Measurements from ENCODE around the gene CMSS1.

CMSS1 gene

GRCh38 chr3:99850608-99851007, 32.9 kb downstream of the CMSS1 start:
- Histone ChIP-seq H3K27ac (ENCODE audit: low read depth, low read length) (no peak overlapping the region), H3K36me3 (ENCODE audit: control insufficient read depth in 1 of 2, insufficient read depth in 2 of 2, low read length in 2 of 2) (peaks cover 5 to 8% of the 10 kb centered on the region in 2 donors), H3K4me3 (ENCODE audit: low read depth in 1 of 2, low read length in 2 of 2) (peak overlapping the region in 1 of 2 donors; percentile 12), H3K27me3 (ENCODE audit: control insufficient read depth in 1 of 2, insufficient read depth in 2 of 2, low read length in 2 of 2) (no peaks in the 10 kb centered on the region), H3K4me1 (ENCODE audit: control insufficient read depth in 1 of 2, insufficient read depth in 2 of 2, low read length in 2 of 2) (peaks cover 0 to 4% of the 10 kb centered on the region in 2 donors), H3K9ac (ENCODE audit: low read depth in 1 of 2, low read length in 2 of 2) (no peak overlapping the region), H3K9me3 (ENCODE audit: control insufficient read depth in 1 of 2, low read length in 2 of 2) (no peaks in the 10 kb centered on the region)

DNA sequence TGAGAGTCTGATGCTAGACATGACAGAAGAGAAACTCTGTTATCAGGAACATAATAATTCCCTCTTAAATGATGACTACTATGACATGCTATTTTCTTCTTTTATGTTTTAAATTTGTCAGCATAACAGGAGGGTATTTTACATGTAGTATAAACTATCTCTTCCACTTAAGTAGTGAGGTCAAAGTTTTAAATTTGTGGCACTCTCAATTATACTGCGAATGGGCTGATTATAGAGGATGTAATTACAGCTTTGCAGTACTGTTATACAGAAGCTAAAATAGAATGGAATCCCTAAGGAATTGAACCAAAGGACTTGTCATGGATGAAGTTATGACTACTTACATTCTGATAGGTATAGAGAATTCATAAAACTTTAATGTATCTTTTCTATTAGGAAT, 34.3 kb downstream of the CMSS1 start:
- Histone ChIP-seq H3K27ac (ENCODE audit: low read depth, low read length) (no peak overlapping the region), H3K4me1 (ENCODE audit: control insufficient read depth in 1 of 2, insufficient read depth in 2 of 2, low read length in 2 of 2) (peaks cover 0 to 9% of the 10 kb centered on the region in 2 donors), H3K36me3 (ENCODE audit: control insufficient read depth in 1 of 2, insufficient read depth in 2 of 2, low read length in 2 of 2) (peaks cover 6 to 8% of the 10 kb centered on the region in 2 donors), H3K9me3 (ENCODE audit: control insufficient read depth in 1 of 2, low read length in 2 of 2) (no peaks in the 10 kb centered on the region), H3K27me3 (ENCODE audit: control insufficient read depth in 1 of 2, insufficient read depth in 2 of 2, low read length in 2 of 2) (no peaks in the 10 kb centered on the region), H3K9ac (ENCODE audit: low read depth in 1 of 2, low read length in 2 of 2) (no peak overlapping the region), H3K4me3 (ENCODE audit: low read depth in 1 of 2, low read length in 2 of 2) (no peak overlapping the region)

DNA sequence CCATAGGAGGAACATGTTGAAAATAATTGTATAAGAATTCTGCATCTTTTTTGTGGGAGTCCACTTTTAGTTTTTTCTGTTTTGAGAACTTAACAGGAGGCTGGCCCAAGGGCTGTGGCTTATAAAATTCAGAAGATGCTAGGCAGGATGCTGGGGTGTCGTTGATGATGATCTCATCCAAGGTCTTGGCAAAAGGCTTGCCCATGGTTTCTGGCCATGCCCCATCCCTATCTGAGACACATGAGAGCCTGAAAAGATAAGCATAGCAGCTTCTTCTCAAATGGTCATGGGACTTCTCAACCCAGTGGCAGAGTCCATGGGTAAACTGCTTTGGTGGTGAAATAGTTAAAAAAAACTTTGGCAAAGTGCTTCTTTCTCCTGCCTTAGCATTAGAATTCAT, 35.2 kb downstream of the CMSS1 start:
- Histone ChIP-seq H3K27ac (ENCODE audit: low read depth, low read length) (no peak overlapping the region), H3K4me3 (ENCODE audit: low read depth in 1 of 2, low read length in 2 of 2) (no peak overlapping the region), H3K9me3 (ENCODE audit: control insufficient read depth in 1 of 2, low read length in 2 of 2) (no peaks in the 10 kb centered on the region), H3K27me3 (ENCODE audit: control insufficient read depth in 1 of 2, insufficient read depth in 2 of 2, low read length in 2 of 2) (no peaks in the 10 kb centered on the region), H3K36me3 (ENCODE audit: control insufficient read depth in 1 of 2, insufficient read depth in 2 of 2, low read length in 2 of 2) (peaks cover 8 to 11% of the 10 kb centered on the region in 2 donors), H3K9ac (ENCODE audit: low read depth in 1 of 2, low read length in 2 of 2) (no peak overlapping the region), H3K4me1 (ENCODE audit: control insufficient read depth in 1 of 2, insufficient read depth in 2 of 2, low read length in 2 of 2) (peaks cover 0 to 13% of the 10 kb centered on the region in 2 donors)

GRCh38 chr3:99854756-99855298, 37.2 kb downstream of the CMSS1 start:
- H3K27ac ChIP-seq (ENCODE audit: low read depth, low read length): no peak overlapping the region
- H3K4me1 ChIP-seq (ENCODE audit: control insufficient read depth in 1 of 2, insufficient read depth in 2 of 2, low read length in 2 of 2): peaks cover under 1 to 15% of the 10 kb centered on the region in 2 donors
- H3K36me3 ChIP-seq (ENCODE audit: control insufficient read depth in 1 of 2, insufficient read depth in 2 of 2, low read length in 2 of 2): peaks cover 8 to 15% of the 10 kb centered on the region in 2 donors
- H3K9ac ChIP-seq (ENCODE audit: low read depth in 1 of 2, low read length in 2 of 2): no peak overlapping the region
- no peak overlapping the region for H3K4me3 ChIP-seq (ENCODE audit: low read depth in 1 of 2, low read length in 2 of 2)
- no peaks in the 10 kb centered on the region for H3K9me3 ChIP-seq (ENCODE audit: control insufficient read depth in 1 of 2, low read length in 2 of 2)
- no peaks in the 10 kb centered on the region for H3K27me3 ChIP-seq (ENCODE audit: control insufficient read depth in 1 of 2, insufficient read depth in 2 of 2, low read length in 2 of 2)

DNA sequence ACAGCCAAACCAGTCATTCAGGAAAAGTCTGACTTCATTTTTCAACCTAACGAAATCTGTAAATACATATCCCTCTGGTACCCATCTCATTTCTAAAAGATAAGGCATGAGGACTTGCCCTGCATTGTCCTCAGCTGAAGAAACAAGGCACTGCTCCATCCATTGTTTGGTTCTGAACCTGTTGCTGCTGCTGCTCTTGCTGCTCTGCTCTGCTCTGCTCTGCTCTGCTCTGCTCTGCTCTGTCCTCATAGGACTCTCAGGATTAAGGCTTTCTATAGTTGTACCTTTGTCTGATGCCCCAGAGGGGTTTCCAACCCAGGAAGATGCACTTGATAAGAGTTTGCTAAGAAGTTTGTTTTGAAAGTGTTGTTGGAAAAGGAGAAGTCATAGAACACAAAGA, 38.2 kb downstream of the CMSS1 start:
- Histone ChIP-seq H3K9me3 (ENCODE audit: control insufficient read depth in 1 of 2, low read length in 2 of 2) (no peaks in the 10 kb centered on the region), H3K27me3 (ENCODE audit: control insufficient read depth in 1 of 2, insufficient read depth in 2 of 2, low read length in 2 of 2) (no peaks in the 10 kb centered on the region), H3K27ac (ENCODE audit: low read depth, low read length) (no peak overlapping the region), H3K36me3 (ENCODE audit: control insufficient read depth in 1 of 2, insufficient read depth in 2 of 2, low read length in 2 of 2) (peaks cover 0 to 15% of the 10 kb centered on the region in 2 donors), H3K4me3 (ENCODE audit: low read depth in 1 of 2, low read length in 2 of 2) (no peak overlapping the region), H3K9ac (ENCODE audit: low read depth in 1 of 2, low read length in 2 of 2) (no peak overlapping the region), H3K4me1 (ENCODE audit: control insufficient read depth in 1 of 2, insufficient read depth in 2 of 2, low read length in 2 of 2) (peaks cover 7 to 22% of the 10 kb centered on the region in 2 donors)

- Histone ChIP-seq H3K27me3 (ENCODE audit: control insufficient read depth in 1 of 2, insufficient read depth in 2 of 2, low read length in 2 of 2) (no peaks in the 10 kb centered on the region), H3K9me3 (ENCODE audit: control insufficient read depth in 1 of 2, low read length in 2 of 2) (no peaks in the 10 kb centered on the region), H3K36me3 (ENCODE audit: control insufficient read depth in 1 of 2, insufficient read depth in 2 of 2, low read length in 2 of 2) (peaks cover 6 to 18% of the 10 kb centered on the region in 2 donors), H3K4me3 (ENCODE audit: low read depth in 1 of 2, low read length in 2 of 2) (no peak overlapping the region), H3K4me1 (ENCODE audit: control insufficient read depth in 1 of 2, insufficient read depth in 2 of 2, low read length in 2 of 2) (peaks cover 10 to 22% of the 10 kb centered on the region in 2 donors), H3K9ac (ENCODE audit: low read depth in 1 of 2, low read length in 2 of 2) (no peak overlapping the region), H3K27ac (ENCODE audit: low read depth, low read length) (no peak overlapping the region)
Observed at GRCh38 chr3:99856437-99857220, 39.0 kb downstream of the CMSS1 start.

DNA sequence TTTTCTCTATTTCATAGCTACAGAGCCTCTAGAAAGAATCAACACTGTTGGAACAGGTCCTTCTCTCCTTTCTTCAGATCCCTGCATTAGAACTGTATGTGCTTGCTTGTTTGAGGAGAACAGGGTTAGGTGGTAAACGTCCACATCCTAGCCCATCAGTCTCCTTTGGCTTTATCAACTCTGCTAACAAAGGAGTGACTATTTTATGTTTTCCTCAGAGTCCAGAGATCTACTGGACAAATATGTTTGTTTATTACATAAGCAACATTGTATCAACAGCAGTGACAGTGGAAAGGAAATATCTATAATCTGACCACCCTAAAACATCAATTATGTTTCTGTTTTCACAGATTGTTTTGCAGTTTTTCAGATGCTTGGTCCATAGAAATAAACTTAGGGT, 39.6 kb downstream of the CMSS1 start:
- Histone ChIP-seq H3K27me3 (ENCODE audit: control insufficient read depth in 1 of 2, insufficient read depth in 2 of 2, low read length in 2 of 2) (no peaks in the 10 kb centered on the region), H3K9ac (ENCODE audit: low read depth in 1 of 2, low read length in 2 of 2) (no peak overlapping the region), H3K27ac (ENCODE audit: low read depth, low read length) (no peak overlapping the region), H3K4me3 (ENCODE audit: low read depth in 1 of 2, low read length in 2 of 2) (no peak overlapping the region), H3K36me3 (ENCODE audit: control insufficient read depth in 1 of 2, insufficient read depth in 2 of 2, low read length in 2 of 2) (peaks cover 8 to 23% of the 10 kb centered on the region in 2 donors), H3K9me3 (ENCODE audit: control insufficient read depth in 1 of 2, low read length in 2 of 2) (no peaks in the 10 kb centered on the region), H3K4me1 (ENCODE audit: control insufficient read depth in 1 of 2, insufficient read depth in 2 of 2, low read length in 2 of 2) (peaks cover 10 to 22% of the 10 kb centered on the region in 2 donors)

DNA sequence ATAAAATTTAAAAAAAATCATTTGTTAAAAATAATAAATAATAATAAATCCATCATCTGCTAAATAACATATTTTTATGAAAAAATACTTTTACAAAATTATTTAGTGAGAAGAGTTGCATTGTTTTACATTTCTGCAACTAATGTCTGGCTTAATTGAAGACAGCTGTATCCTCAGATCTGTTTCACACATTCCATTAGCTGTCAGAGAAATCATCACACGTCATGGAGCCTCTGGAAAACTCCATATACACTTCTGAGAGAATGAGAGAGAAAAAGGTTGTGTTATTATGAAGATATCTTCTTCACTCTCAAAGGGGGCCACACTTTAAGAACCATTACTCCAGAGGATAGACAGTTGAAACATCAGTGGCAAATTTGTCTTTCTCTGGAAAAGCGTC, 40.8 kb downstream of the CMSS1 start:
- Histone ChIP-seq H3K4me1 (ENCODE audit: control insufficient read depth in 1 of 2, insufficient read depth in 2 of 2, low read length in 2 of 2) (peaks cover 10 to 22% of the 10 kb centered on the region in 2 donors), H3K36me3 (ENCODE audit: control insufficient read depth in 1 of 2, insufficient read depth in 2 of 2, low read length in 2 of 2) (peaks cover 14 to 30% of the 10 kb centered on the region in 2 donors), H3K27me3 (ENCODE audit: control insufficient read depth in 1 of 2, insufficient read depth in 2 of 2, low read length in 2 of 2) (no peaks in the 10 kb centered on the region), H3K9me3 (ENCODE audit: control insufficient read depth in 1 of 2, low read length in 2 of 2) (no peaks in the 10 kb centered on the region), H3K27ac (ENCODE audit: low read depth, low read length) (no peak overlapping the region), H3K9ac (ENCODE audit: low read depth in 1 of 2, low read length in 2 of 2) (no peak overlapping the region), H3K4me3 (ENCODE audit: low read depth in 1 of 2, low read length in 2 of 2) (no peak overlapping the region)

- H3K27ac ChIP-seq (ENCODE audit: low read depth, low read length): peak overlapping the region; percentile 24
- peaks cover 14 to 28% of the 10 kb centered on the region in 2 donors for H3K36me3 ChIP-seq (ENCODE audit: control insufficient read depth in 1 of 2, insufficient read depth in 2 of 2, low read length in 2 of 2)
- H3K4me3 ChIP-seq (ENCODE audit: low read depth in 1 of 2, low read length in 2 of 2): no peak overlapping the region
- H3K9ac ChIP-seq (ENCODE audit: low read depth in 1 of 2, low read length in 2 of 2): no peak overlapping the region
- H3K4me1 ChIP-seq (ENCODE audit: control insufficient read depth in 1 of 2, insufficient read depth in 2 of 2, low read length in 2 of 2): peaks cover 10 to 21% of the 10 kb centered on the region in 2 donors
- H3K27me3 ChIP-seq (ENCODE audit: control insufficient read depth in 1 of 2, insufficient read depth in 2 of 2, low read length in 2 of 2): no peaks in the 10 kb centered on the region
- no peaks in the 10 kb centered on the region for H3K9me3 ChIP-seq (ENCODE audit: control insufficient read depth in 1 of 2, low read length in 2 of 2)
Observed at GRCh38 chr3:99859825-99860224, 42.2 kb downstream of the CMSS1 start.

DNA sequence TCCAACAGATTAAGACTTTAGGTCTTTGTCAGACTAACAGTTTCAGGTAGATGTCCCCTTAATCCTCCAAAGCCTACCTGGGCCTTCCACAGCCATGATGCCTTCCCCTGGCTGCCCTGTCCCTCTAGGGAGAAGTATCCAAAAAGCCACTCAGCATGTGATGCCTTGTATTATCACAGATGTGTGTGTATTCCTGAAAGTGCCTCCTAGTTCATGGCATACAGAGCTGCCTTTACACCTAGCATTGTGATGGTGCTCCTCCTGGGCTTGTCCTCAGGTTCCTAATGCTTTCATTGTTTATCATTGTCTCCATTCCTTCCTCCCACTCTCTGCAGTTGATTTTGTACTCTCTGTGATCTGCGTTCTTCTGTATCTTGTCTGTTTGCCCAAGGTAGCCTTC, 43.6 kb downstream of the CMSS1 start:
- Histone ChIP-seq H3K4me3 (ENCODE audit: low read depth in 1 of 2, low read length in 2 of 2) (no peak overlapping the region), H3K9ac (ENCODE audit: low read depth in 1 of 2, low read length in 2 of 2) (no peak overlapping the region), H3K9me3 (ENCODE audit: control insufficient read depth in 1 of 2, low read length in 2 of 2) (no peaks in the 10 kb centered on the region), H3K27ac (ENCODE audit: low read depth, low read length) (peak overlapping the region; percentile 21), H3K36me3 (ENCODE audit: control insufficient read depth in 1 of 2, insufficient read depth in 2 of 2, low read length in 2 of 2) (peaks cover 14 to 28% of the 10 kb centered on the region in 2 donors), H3K27me3 (ENCODE audit: control insufficient read depth in 1 of 2, insufficient read depth in 2 of 2, low read length in 2 of 2) (no peaks in the 10 kb centered on the region), H3K4me1 (ENCODE audit: control insufficient read depth in 1 of 2, insufficient read depth in 2 of 2, low read length in 2 of 2) (peaks cover 10 to 16% of the 10 kb centered on the region in 2 donors)
